Adrenal gland (tissue), 12 donors: ENCODE results near the gene HACL1. TPM values are rescaled to one million over a fixed set of nuclear protein-coding genes. Genes with fewer than 3 reads are reported as not detected.

ENCODE experiments used
- DNase-seq, 7 donors: peaks; one replicate each; pipeline ENCODE4 v3.0.0-alpha.2; 2019 to 2020
- H3K27ac ChIP-seq, 5 donors: fragments of 200-600 bp; sonication (generic) in 4 of 5; 1 replicate in 3 of 5; 2 replicates in 2 of 5; pipeline versions ENCODE4 v1.5.1 to v1.8.0; 2016 to 2020; ENCODE audit warnings: mild to moderate bottlenecking in 1 of 5
- H3K27me3 ChIP-seq: fragments of 200-600 bp; 2 replicates; pipeline ENCODE4 v1.8.0; 2021
- H3K36me3 ChIP-seq, 2 donors: fragments of 200-600 bp; replicated peaks in 1 of 2; 1 replicate in 1 of 2; 2 replicates in 1 of 2; pipeline versions ENCODE4 v1.5.1 to v1.8.0; 2018 to 2022
- H3K4me1 ChIP-seq, 2 donors: fragments of 200-600 bp; replicated peaks in 1 of 2; 1 replicate in 1 of 2; 2 replicates in 1 of 2; pipeline versions ENCODE4 v1.5.1 to v1.8.0; 2018 to 2021
- H3K4me3 ChIP-seq, 4 donors: fragments of 200-600 bp; sonication (generic) in 3 of 4; one replicate each; pipeline ENCODE4 v1.5.1; 2016 to 2018
- H3K9me3 ChIP-seq, 3 donors: fragments of 200-600 bp; sonication (generic) in 1 of 3; replicated peaks in 1 of 3; 1 replicate in 2 of 3; 2 replicates in 1 of 3; pipeline versions ENCODE4 v1.5.1 to v1.8.0; 2016 to 2021
- POLR2A ChIP-seq, 2 donors: fragments of 450-650 bp; IDR thresholded peaks; one replicate each; pipeline ENCODE4 v1.6.1; 2017; ENCODE audit warnings: antibody characterized with exemption in 2 of 2, mild to moderate bottlenecking in 2 of 2, moderate library complexity in 1 of 2
- WGBS, 4 donors: extraction: QIAGEN DNeasy Blood & Tissue Kit in 2 of 4; methylation state at CpG; one replicate each; pipeline versions ENCODE4 v1.1.5 to v1.1.7; 2013 to 2017; 5-methylcytosine and 5-hydroxymethylcytosine counted together
- intact Hi-C, 2 donors: fragments of 100-400 bp; cut with DNase I; formaldehyde crosslinking; loops; one replicate each; pipeline versions ENCODE4 v1.14.1 to v1.15.0; 2022 to 2023
- polyA plus RNA-seq, 3 donors: library from polyadenylated mRNA; stranded (reverse); fragments of 200-250 nt in 2 of 3; fragments of 350-450 nt in 1 of 3; fragmentation: Illumina TruSeq in 1 of 3; extraction: RNeasy Lipid Tissue Mini Kit (QIAGEN cat#74804) in 1 of 3; gene quantifications; one replicate each; pipeline ENCODE4 v1.2.3, GENCODE V29; 2013 to 2014
- total RNA-seq, 9 donors: library from RNA; depleted of rRNA in 4 of 9; stranded (reverse); fragments of >200 nt in 4 of 9; fragments of 120-200 nt in 1 of 9; fragmentation: NEBNext Ultra II Directional in 1 of 9; extraction: Animal tissue kit (Norgen Biotek cat#: 25700) in 1 of 9; gene quantifications; one replicate each; pipeline versions ENCODE4 v1.1.0 to v1.2.4, GENCODE V29; 2013 to 2023
- TF ChIP-seq, protein P1 (sequence below), 6 experiments: fragments of 450-650 bp in 4 of 6; fragments of 200-600 bp in 2 of 6; sonication (generic) in 1 of 6; IDR thresholded peaks; 1 replicate in 5 of 6; 2 replicates in 1 of 6; pipeline versions ENCODE4 v1.5.1 to v1.8.0; 2016 to 2021; ENCODE audit warnings: antibody characterized with exemption in 6 of 6, mild to moderate bottlenecking in 2 of 6, moderate library complexity in 1 of 6
- donor health status: healthy with polysubstance abuse.
- donor health status: Bipolar disorder and iron deficiency.
- donor health status: DM: yes; HTN: yes; CAD: no.
- donor health status: DM: no; HTN: no; CAD: no.
- donor health status: DM: no; HTN: no; CAD: no.
- donor health status: DM: yes; HTN: yes; CAD: no.

The HACL1 gene
- total and polyA plus RNA-seq, 12 donors = 12.3 to 41.7 (median 23.5) TPM

DNA sequence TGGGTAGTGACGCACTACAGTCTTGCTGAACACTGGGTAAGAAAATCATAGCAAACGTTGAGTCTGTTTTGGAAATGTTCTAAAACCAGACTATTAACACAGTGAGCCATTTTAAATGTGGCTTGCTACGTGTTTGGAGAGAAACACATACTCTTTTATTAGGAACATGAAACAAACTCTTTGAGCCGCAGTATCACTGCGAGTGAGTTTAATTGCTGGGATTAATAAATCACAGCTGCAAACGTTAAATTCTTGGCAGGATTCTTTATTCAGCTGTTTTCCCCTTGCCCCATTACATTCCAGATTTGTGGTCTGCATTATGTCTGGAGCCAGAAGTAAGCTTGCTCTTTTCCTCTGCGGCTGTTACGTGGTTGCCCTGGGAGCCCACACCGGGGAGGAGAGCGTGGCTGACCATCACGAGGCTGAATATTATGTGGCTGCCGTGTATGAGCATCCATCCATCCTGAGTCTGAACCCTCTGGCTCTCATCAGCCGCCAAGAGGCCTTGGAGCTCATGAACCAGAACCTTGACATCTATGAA is 33.8 kb upstream of the HACL1 start:
- Histone ChIP-seq H3K4me3 (peak overlapping the region in 1 of 4 donors; percentile 7), H3K4me1 (peaks cover 34 to 45% of the 10 kb centered on the region in 2 donors), H3K9me3 (no peaks in the 10 kb centered on the region), H3K27ac (peak overlapping the region in 4 of 5 donors; percentile 57 to 76 (median 69)), H3K27me3 (no peaks in the 10 kb centered on the region), H3K36me3 (no peaks in the 10 kb centered on the region)
- intact Hi-C loops = loop anchor here in 1 of 2 donors (10.0 kb wide), 1 partner anchor 610 kb away; no protein-coding TSS in a partner anchor
- peak in 6 of 7 donors; percentile 33 to 75 (median 56) for DNase-seq
- TF ChIP-seq, protein P1, sequence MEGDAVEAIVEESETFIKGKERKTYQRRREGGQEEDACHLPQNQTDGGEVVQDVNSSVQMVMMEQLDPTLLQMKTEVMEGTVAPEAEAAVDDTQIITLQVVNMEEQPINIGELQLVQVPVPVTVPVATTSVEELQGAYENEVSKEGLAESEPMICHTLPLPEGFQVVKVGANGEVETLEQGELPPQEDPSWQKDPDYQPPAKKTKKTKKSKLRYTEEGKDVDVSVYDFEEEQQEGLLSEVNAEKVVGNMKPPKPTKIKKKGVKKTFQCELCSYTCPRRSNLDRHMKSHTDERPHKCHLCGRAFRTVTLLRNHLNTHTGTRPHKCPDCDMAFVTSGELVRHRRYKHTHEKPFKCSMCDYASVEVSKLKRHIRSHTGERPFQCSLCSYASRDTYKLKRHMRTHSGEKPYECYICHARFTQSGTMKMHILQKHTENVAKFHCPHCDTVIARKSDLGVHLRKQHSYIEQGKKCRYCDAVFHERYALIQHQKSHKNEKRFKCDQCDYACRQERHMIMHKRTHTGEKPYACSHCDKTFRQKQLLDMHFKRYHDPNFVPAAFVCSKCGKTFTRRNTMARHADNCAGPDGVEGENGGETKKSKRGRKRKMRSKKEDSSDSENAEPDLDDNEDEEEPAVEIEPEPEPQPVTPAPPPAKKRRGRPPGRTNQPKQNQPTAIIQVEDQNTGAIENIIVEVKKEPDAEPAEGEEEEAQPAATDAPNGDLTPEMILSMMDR (IDR thresholded peaks at IDR 0.05) = no peak
- no peak for TF ChIP-seq POLR2A (IDR thresholded peaks at IDR 0.05)
- 37 to 41% (median 40%) methylated on average over 10 to 13 of the region's 13 CpGs for WGBS, 4 donors

DNA sequence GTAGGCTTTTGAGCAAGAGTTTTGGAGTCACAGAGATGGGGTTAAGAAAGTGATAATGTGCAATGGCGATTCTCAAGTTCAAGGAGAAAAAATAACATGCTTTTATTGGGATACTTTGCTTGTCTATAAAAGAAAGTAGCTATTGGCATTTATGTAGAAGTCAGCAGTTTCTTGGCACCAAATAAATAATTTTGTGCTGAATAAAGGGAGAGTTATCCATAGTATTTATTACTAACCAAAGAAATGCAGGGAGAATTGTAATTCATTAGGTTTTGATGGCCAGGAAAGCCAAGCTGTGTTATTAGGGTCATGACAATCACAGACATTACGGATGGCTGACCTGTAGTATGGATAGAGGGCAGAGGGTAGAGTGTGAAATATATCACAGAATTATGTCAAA is 33.3 kb upstream of the HACL1 start:
- no peaks in the 10 kb centered on the region for H3K27me3 ChIP-seq
- peak overlapping the region in 4 of 5 donors; percentile 57 to 76 (median 69) for H3K27ac ChIP-seq
- TF ChIP-seq, protein P1 (IDR thresholded peaks at IDR 0.05) = no peak
- no peak for TF ChIP-seq POLR2A (IDR thresholded peaks at IDR 0.05)
- DNase-seq = no peak
- H3K4me1 ChIP-seq = peaks cover 34 to 46% of the 10 kb centered on the region in 2 donors
- no peaks in the 10 kb centered on the region for H3K36me3 ChIP-seq
- peak overlapping the region in 1 of 4 donors; percentile 7 for H3K4me3 ChIP-seq
- intact Hi-C loops = loop anchor here (5.0 to 10.0 kb wide), 2 partner anchors 173 to 610 kb away; no protein-coding TSS in a partner anchor
- no peaks in the 10 kb centered on the region for H3K9me3 ChIP-seq
- WGBS, 4 donors = 41 to 62% (median 49%) methylated on average over 2 of the region's 2 CpGs

DNA sequence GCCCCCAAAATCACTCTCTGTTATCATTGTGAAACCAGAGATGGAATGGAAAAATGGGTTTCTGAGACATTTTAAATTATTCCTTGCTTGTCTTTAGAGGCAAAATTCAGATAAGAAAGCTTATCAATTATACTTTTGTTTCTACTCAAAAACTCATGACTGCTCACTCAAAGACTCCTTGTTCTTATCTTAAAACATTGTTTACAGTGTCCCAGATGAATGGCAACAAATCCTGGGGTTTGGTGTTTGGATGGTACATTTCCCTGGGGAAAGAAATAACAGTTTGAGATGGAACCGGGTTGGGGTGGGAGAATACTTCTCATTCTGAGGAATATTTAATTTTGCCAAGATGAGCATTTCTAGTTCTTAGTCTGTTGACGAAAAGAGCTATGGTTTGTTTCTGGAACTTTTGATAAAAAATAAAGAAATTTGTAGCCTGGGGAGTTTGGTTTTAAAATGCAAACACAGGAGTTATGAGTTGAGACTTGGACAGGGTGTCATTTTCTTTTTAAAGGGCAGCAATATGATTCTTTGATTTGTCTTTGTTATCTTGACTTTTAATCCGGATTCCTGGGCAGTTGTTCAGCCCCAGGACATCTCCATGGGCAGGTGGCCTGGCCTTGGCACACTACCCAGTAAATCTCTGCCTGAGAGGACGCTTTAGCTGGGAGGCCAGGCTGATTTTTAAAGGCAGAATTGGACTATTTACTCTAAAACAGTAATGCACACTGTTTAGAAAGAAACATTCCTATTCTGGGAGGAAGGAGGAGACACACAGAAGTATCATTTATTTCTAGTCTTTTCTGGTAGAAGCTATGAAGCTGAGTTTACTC is 32.6 kb upstream of the HACL1 start:
- Histone ChIP-seq H3K9me3 (no peaks in the 10 kb centered on the region), H3K27ac (peak overlapping the region; percentile 17 to 76 (median 63)), H3K27me3 (no peaks in the 10 kb centered on the region), H3K4me3 (no peak overlapping the region), H3K36me3 (no peaks in the 10 kb centered on the region), H3K4me1 (peaks cover 34 to 46% of the 10 kb centered on the region in 2 donors)
- intact Hi-C loops = loop anchor here (5.0 to 10.0 kb wide), 2 partner anchors 173 to 611 kb away; no protein-coding TSS in a partner anchor
- TF ChIP-seq, protein P1 (IDR thresholded peaks at IDR 0.05) = no peak
- no peak for TF ChIP-seq POLR2A (IDR thresholded peaks at IDR 0.05)
- WGBS, 4 donors = 17 to 24% (median 21%) methylated on average over 4 of the region's 4 CpGs
- DNase-seq = peak; percentile 66 to 87 (median 81)

DNA sequence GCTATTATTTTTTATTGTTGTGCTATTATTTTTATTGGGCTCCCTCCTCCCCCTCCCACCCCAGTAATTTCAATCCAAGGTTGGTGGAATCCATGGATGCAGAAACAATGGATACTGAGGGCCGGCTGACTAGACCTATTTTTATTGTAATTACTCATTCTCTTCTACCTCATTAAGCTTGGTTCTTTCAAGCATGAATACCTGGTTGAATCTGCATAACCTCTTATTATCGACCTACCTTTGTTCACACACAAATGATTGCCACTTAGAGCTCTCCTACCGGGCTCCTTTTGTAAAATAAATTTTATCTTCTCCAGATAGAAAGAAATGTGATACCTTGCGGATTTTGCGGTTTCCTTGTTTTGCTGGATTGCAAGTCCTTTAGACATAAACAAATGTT is 31.8 kb upstream of the HACL1 start:
- TF ChIP-seq, protein P1 (IDR thresholded peaks at IDR 0.05) = no peak
- TF ChIP-seq POLR2A (IDR thresholded peaks at IDR 0.05) = no peak
- no peak overlapping the region for H3K4me3 ChIP-seq
- intact Hi-C loops = loop anchor here (5.0 to 10.0 kb wide), 2 partner anchors 174 to 612 kb away; no protein-coding TSS in a partner anchor
- no peaks in the 10 kb centered on the region for H3K27me3 ChIP-seq
- H3K4me1 ChIP-seq = peaks cover 34 to 46% of the 10 kb centered on the region in 2 donors
- H3K36me3 ChIP-seq = no peaks in the 10 kb centered on the region
- DNase-seq = no peak
- H3K27ac ChIP-seq = peak overlapping the region in 4 of 5 donors; percentile 26 to 76 (median 69)
- H3K9me3 ChIP-seq = no peaks in the 10 kb centered on the region
- WGBS, 4 donors = 87 to 92% (median 90%) methylated on average over 5 of the region's 5 CpGs
